Heart right ventricle (tissue), 16 donors: ENCODE measurements around the gene TRABD. TPM values are rescaled to one million over a fixed set of nuclear protein-coding genes. Genes with fewer than 3 reads are reported as not detected.

Experiments used
- ATAC-seq, 8 donors: fragments of 200-7000 bp; cut with Tn5 transposase; one replicate each; pipeline ENCODE4 v1.9.1; 2020; ENCODE audit warnings: mild to moderate bottlenecking in 8 of 8, moderate library complexity in 8 of 8, moderate number of reproducible peaks in 1 of 8
- DNase-seq, 2 donors: peaks; one replicate each; pipeline ENCODE4 v3.0.0-alpha.2; 2020
- H3K27ac ChIP-seq, 10 donors: fragments of 200-600 bp; sonication (generic) in 2 of 10; one replicate each; pipeline versions ENCODE4 v1.5.0 to v1.8.0; 2020 to 2022; ENCODE audit warnings: mild to moderate bottlenecking in 3 of 10
- H3K27me3 ChIP-seq, 7 donors: fragments of 200-600 bp; one replicate each; pipeline ENCODE4 v1.8.0; 2021 to 2022; ENCODE audit warnings: mild to moderate bottlenecking in 2 of 7
- H3K36me3 ChIP-seq, 9 donors: fragments of 200-600 bp; sonication (generic) in 1 of 9; one replicate each; pipeline versions ENCODE4 v1.5.0 to v1.8.0; 2020 to 2022; ENCODE audit warnings: mild to moderate bottlenecking in 2 of 9
- H3K4me1 ChIP-seq, 9 donors: fragments of 200-600 bp; sonication (generic) in 1 of 9; one replicate each; pipeline versions ENCODE4 v1.5.0 to v1.8.0; 2020 to 2022; ENCODE audit warnings: mild to moderate bottlenecking in 4 of 9
- H3K4me3 ChIP-seq, 10 donors: fragments of 200-600 bp; sonication (generic) in 2 of 10; one replicate each; pipeline versions ENCODE4 v1.5.0 to v1.8.0; 2020 to 2022; ENCODE audit warnings: mild to moderate bottlenecking in 7 of 10, moderate library complexity in 2 of 10
- H3K9me3 ChIP-seq, 11 donors: fragments of 200-600 bp in 10 of 11; sonication (generic) in 2 of 11; one replicate each; pipeline versions ENCODE4 v1.5.0 to v1.8.0; 2013 to 2022; ENCODE audit warnings: mild to moderate bottlenecking in 2 of 11, control low read depth in 1 of 11, moderate library complexity in 1 of 11
- WGBS, 2 donors: extraction: QIAGEN DNeasy Blood & Tissue Kit; methylation state at CpG; one replicate each; pipeline ENCODE4 v1.1.7; 2013; ENCODE audit warnings: inconsistent platforms in 1 of 2; 5-methylcytosine and 5-hydroxymethylcytosine counted together
- intact Hi-C, 10 donors: fragments of 100-400 bp; cut with DNase I; formaldehyde crosslinking; loops; one replicate each; pipeline versions ENCODE4 v1.11.1 to v1.14.2; 2022
- polyA plus RNA-seq, 2 donors: library from polyadenylated mRNA; stranded (reverse); fragments of 200-250 nt; gene quantifications; one replicate each; pipeline ENCODE4 v1.2.3, GENCODE V29; 2013
- total RNA-seq, 10 donors: library from RNA; stranded (reverse); fragmentation: NEBNext Ultra II Directional in 3 of 10; extraction: Animal tissue kit (Norgen Biotek cat#: 25700) in 3 of 10; gene quantifications; one replicate each; pipeline versions ENCODE4 v1.2.1 to v1.2.4, GENCODE V29; 2021 to 2023
- TF ChIP-seq, protein P1 (sequence below), 9 donors: fragments of 200-600 bp; sonication (generic) in 2 of 9; IDR thresholded peaks; one replicate each; pipeline versions ENCODE4 v1.5.0 to v1.8.0; 2021 to 2022; ENCODE audit warnings: antibody characterized with exemption in 9 of 9, mild to moderate bottlenecking in 5 of 9, moderate library complexity in 1 of 9
- donor health status: Arrhythmogenic right ventricular cardiomyopathy.
- donor health status: ischemic (EF 13 %, LVEDD 7.1; RV severe dilation, severe dysfunction).
- donor health status: healthy with polysubstance abuse.
- donor health status: DM: no; HTN: yes; CAD: no.
- donor health status: DM: no; HTN: no; CAD: no.
- donor health status: ischemic (EF 25% LVEDD 6.9; RV normal size, moderate dysfunction).
- donor health status: ischemic (EF 25% LVEDD 5.7; RV mildly dilated, moderate dysfunction).
- donor health status: healthy.
- donor health status: DM: yes; HTN: yes; CAD: no.
- donor health status: Ischemic cardiomyopathy.
- donor health status: ischemic (EF 35%, LVEDD 5.7; RV mildly dilated, moderate dysfunction).
- donor health status: nonischemic (EF 11% LVEDD 7.7; RV severe dilation, severe dysfunction).
- donor health status: DM: yes; HTN: yes; CAD: no.
- donor health status: PGD.
- donor health status: ischemic (EF 29% LVEDD 5.4; RV normal size, mild dysfunction).
- donor health status: nonischemic (EF 23%, LVEDD 6.1; RV moderate dilation, normal function).

The TRABD gene
- total and polyA plus RNA-seq, 12 donors, result 13.6 to 40.8 (median 19.0) TPM

DNA sequence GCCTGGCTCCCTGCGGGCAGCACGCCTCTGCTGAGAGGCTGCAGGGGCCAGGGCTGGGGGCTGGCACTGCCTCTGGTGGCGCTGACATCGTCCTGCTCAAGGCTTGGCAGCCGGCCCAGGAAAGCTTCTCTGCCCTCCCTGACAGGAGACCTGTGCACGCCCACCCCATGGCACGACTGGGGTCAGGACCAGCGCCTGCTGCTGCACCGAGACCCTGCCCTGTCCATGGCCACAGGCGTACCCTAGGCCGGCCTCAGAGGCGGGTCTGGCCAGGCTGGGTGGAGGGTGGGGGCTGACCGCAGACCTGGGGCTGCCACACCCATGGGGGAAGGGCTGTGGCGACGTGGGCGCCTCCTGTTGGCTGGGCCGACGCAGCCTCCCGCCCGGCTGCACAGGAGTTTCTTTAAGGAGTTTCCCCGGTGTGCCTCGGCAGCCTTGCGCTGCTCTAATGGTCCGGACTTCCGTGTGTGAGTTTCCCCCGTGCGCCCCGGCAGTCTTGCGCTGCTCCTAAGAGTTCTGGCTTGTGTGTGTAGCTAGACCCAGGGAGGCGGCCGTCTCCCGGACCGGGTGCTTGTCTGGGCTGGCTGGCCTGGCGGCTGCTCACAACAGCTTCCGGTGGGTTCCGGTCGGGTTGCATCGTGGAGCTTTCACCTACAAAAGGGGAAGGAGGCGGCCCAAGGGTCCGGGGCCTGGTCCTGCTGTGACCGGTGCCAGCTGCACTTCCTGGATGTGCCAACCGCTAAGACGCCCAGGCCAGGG lies 4.6 kb downstream of the TRABD start:
- H3K27ac ChIP-seq, result peak overlapping the region; percentile 13 to 97 (median 79)
- H3K27me3 ChIP-seq, result no peaks in the 10 kb centered on the region
- ATAC-seq (peak; percentile 31 to 77 (median 72)), DNase-seq (peak; percentile 77 to 85)
- TF ChIP-seq, protein P1, sequence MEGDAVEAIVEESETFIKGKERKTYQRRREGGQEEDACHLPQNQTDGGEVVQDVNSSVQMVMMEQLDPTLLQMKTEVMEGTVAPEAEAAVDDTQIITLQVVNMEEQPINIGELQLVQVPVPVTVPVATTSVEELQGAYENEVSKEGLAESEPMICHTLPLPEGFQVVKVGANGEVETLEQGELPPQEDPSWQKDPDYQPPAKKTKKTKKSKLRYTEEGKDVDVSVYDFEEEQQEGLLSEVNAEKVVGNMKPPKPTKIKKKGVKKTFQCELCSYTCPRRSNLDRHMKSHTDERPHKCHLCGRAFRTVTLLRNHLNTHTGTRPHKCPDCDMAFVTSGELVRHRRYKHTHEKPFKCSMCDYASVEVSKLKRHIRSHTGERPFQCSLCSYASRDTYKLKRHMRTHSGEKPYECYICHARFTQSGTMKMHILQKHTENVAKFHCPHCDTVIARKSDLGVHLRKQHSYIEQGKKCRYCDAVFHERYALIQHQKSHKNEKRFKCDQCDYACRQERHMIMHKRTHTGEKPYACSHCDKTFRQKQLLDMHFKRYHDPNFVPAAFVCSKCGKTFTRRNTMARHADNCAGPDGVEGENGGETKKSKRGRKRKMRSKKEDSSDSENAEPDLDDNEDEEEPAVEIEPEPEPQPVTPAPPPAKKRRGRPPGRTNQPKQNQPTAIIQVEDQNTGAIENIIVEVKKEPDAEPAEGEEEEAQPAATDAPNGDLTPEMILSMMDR (IDR thresholded peaks at IDR 0.05), result peak in 7 of 9 donors; percentile 21 to 65 (median 56)
- H3K9me3 ChIP-seq, result no peaks in the 10 kb centered on the region
- 7% methylated on average over 40 to 43 of the region's 43 CpGs for WGBS, 2 donors
- H3K4me3 ChIP-seq, result peak overlapping the region in 9 of 10 donors; percentile 27 to 63 (median 54)
- peaks cover 0 to 31% (median 0%) of the 10 kb centered on the region in 9 donors for H3K36me3 ChIP-seq
- intact Hi-C loops, result loop anchor here in 1 of 10 donors (10.0 kb wide), 1 partner anchor 266 kb away; no protein-coding TSS in a partner anchor
- H3K4me1 ChIP-seq, result peaks cover 10 to 68% (median 44%) of the 10 kb centered on the region in 9 donors

DNA sequence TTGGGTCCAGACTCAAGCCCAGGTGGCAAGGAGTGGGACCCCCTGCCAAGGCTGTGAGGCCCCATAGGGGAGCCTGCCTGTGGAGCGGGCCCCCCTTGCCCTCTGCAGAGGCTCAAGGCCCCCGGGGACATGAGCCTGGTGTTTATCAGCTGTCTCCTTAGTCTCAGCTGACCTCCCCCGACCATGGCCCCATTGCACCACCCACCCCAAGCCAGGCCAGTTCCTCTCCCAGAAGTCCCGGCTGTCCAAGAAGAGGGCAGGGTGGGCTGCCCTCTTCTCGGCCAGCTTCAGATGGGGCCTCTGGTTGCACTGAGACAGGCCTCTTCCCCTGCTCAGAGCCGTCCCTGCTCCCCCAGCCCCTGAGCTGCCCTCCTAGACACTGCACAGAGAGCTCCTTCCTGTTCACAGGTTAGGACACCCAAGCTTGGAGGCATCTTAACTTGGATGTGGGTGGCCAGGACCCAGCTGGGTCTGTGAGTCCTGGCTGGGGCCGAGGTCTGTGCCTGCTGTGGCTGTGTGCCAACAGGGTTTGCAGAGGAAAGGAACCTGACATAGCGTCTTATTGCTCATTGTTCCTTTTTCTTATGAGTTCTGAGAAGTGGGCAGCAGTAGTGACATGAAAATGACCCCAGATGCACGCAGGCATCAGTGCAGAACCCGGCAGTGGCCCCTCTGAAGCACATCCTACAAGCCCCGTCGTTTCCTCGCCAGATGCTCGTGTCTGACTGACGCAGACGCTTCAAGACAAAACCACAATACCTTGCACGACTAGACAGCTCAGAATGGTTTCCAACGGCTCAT lies 5.4 kb downstream of the TRABD start:
- DNase-seq (peak in 1 of 2 donors; percentile 33), ATAC-seq (peak in 6 of 8 donors; percentile 1 to 33 (median 13))
- TF ChIP-seq, protein P1 (IDR thresholded peaks at IDR 0.05), result no peak
- H3K9me3 ChIP-seq, result no peaks in the 10 kb centered on the region
- 52 to 58% methylated on average over 18 of the region's 18 CpGs for WGBS, 2 donors
- H3K27me3 ChIP-seq, result no peaks in the 10 kb centered on the region
- H3K27ac ChIP-seq, result peak overlapping the region; percentile 13 to 97 (median 79)
- peaks cover 10 to 67% (median 43%) of the 10 kb centered on the region in 9 donors for H3K4me1 ChIP-seq
- peaks cover 0 to 39% (median 0%) of the 10 kb centered on the region in 9 donors for H3K36me3 ChIP-seq
- peak overlapping the region in 9 of 10 donors; percentile 27 to 63 (median 54) for H3K4me3 ChIP-seq
- intact Hi-C loops, result loop anchor here in 1 of 10 donors (10.0 kb wide), 1 partner anchor 266 kb away; no protein-coding TSS in a partner anchor

DNA sequence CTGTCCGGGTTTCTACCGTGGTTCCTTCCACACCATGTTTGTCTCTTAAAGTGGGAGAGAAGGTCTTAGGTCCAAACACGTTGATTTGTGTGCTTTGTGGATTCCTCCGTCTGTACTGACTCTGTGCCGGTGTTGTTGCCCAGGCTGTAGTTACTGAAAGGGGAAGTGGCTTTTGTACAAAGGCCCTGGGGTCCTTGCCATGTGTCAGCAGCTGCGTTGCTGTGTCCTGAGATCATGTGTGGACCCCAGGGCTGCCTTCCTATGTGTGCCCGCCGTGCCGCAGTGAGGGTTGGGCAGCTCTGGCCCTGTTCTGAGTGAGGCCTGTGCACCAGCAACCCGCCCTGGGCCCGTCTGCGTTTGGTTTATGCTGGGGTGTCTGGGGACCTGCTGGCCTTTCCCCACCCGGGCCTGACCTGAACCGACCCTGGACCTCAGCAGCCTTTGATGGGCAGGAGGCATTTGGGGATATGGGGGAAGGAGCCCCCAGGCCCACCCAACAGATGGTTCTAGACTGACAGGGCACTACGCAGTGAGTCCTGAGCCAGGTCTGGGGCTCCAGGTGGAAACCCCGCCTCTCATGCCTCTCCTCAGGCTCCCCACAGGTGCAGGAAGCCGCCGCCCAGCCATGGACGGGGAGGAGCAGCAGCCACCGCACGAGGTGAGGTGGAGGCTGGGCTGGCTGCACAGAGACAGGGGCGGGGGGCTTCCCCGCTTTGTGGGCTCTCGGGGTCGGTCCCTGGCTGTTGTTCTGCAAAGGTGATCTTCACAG lies 6.9 kb downstream of the TRABD start:
- Histone ChIP-seq H3K36me3 (peaks cover 0 to 54% (median 5%) of the 10 kb centered on the region in 9 donors), H3K27ac (peak overlapping the region in 6 of 10 donors; percentile 19 to 97 (median 32)), H3K27me3 (no peaks in the 10 kb centered on the region), H3K4me1 (peaks cover 10 to 54% (median 31%) of the 10 kb centered on the region in 9 donors), H3K9me3 (no peaks in the 10 kb centered on the region), H3K4me3 (peak overlapping the region in 1 of 10 donors; percentile 63)
- TF ChIP-seq, protein P1 (IDR thresholded peaks at IDR 0.05), result no peak
- WGBS, 2 donors, result 82 to 90% methylated on average over 25 of the region's 25 CpGs
- intact Hi-C loops, result loop anchor here in 1 of 10 donors (10.0 kb wide), 1 partner anchor 268 kb away; no protein-coding TSS in a partner anchor
- ATAC-seq (no peak), DNase-seq (peak in 1 of 2 donors; percentile 23)
